Heart right ventricle (tissue), 16 donors: ENCODE results near the gene NCBP3. TPM values are rescaled to one million over a fixed set of nuclear protein-coding genes. Genes with fewer than 3 reads are reported as not detected.

Source experiments
- ATAC-seq, 8 donors: fragments of 200-7000 bp; cut with Tn5 transposase; one replicate each; pipeline ENCODE4 v1.9.1; 2020; ENCODE audit warnings: mild to moderate bottlenecking in 8 of 8, moderate library complexity in 8 of 8, moderate number of reproducible peaks in 1 of 8
- DNase-seq, 2 donors: peaks; one replicate each; pipeline ENCODE4 v3.0.0-alpha.2; 2020
- H3K27ac ChIP-seq, 10 donors: fragments of 200-600 bp; sonication (generic) in 2 of 10; one replicate each; pipeline versions ENCODE4 v1.5.0 to v1.8.0; 2020 to 2022; ENCODE audit warnings: mild to moderate bottlenecking in 3 of 10
- H3K27me3 ChIP-seq, 7 donors: fragments of 200-600 bp; one replicate each; pipeline ENCODE4 v1.8.0; 2021 to 2022; ENCODE audit warnings: mild to moderate bottlenecking in 2 of 7
- H3K36me3 ChIP-seq, 9 donors: fragments of 200-600 bp; sonication (generic) in 1 of 9; one replicate each; pipeline versions ENCODE4 v1.5.0 to v1.8.0; 2020 to 2022; ENCODE audit warnings: mild to moderate bottlenecking in 2 of 9
- H3K4me1 ChIP-seq, 9 donors: fragments of 200-600 bp; sonication (generic) in 1 of 9; one replicate each; pipeline versions ENCODE4 v1.5.0 to v1.8.0; 2020 to 2022; ENCODE audit warnings: mild to moderate bottlenecking in 4 of 9
- H3K4me3 ChIP-seq, 10 donors: fragments of 200-600 bp; sonication (generic) in 2 of 10; one replicate each; pipeline versions ENCODE4 v1.5.0 to v1.8.0; 2020 to 2022; ENCODE audit warnings: mild to moderate bottlenecking in 7 of 10, moderate library complexity in 2 of 10
- H3K9me3 ChIP-seq, 11 donors: fragments of 200-600 bp in 10 of 11; sonication (generic) in 2 of 11; one replicate each; pipeline versions ENCODE4 v1.5.0 to v1.8.0; 2013 to 2022; ENCODE audit warnings: mild to moderate bottlenecking in 2 of 11, control low read depth in 1 of 11, moderate library complexity in 1 of 11
- CTCF ChIP-seq, 9 donors: fragments of 200-600 bp; sonication (generic) in 2 of 9; IDR thresholded peaks; one replicate each; pipeline versions ENCODE4 v1.5.0 to v1.8.0; 2021 to 2022; ENCODE audit warnings: antibody characterized with exemption in 9 of 9, mild to moderate bottlenecking in 5 of 9, moderate library complexity in 1 of 9
- whole genome bisulfite sequencing, 2 donors: extraction: QIAGEN DNeasy Blood & Tissue Kit; methylation state at CpG; one replicate each; pipeline ENCODE4 v1.1.7; 2013; ENCODE audit warnings: inconsistent platforms in 1 of 2; 5-methylcytosine and 5-hydroxymethylcytosine counted together
- intact Hi-C, 10 donors: fragments of 100-400 bp; cut with DNase I; formaldehyde crosslinking; loops; one replicate each; pipeline versions ENCODE4 v1.11.1 to v1.14.2; 2022
- polyA plus RNA-seq, 2 donors: library from polyadenylated mRNA; stranded (reverse); fragments of 200-250 nt; gene quantifications; one replicate each; pipeline ENCODE4 v1.2.3, GENCODE V29; 2013
- total RNA-seq, 10 donors: library from RNA; stranded (reverse); fragmentation: NEBNext Ultra II Directional in 3 of 10; extraction: Animal tissue kit (Norgen Biotek cat#: 25700) in 3 of 10; gene quantifications; one replicate each; pipeline versions ENCODE4 v1.2.1 to v1.2.4, GENCODE V29; 2021 to 2023
- donor health status: Arrhythmogenic right ventricular cardiomyopathy.
- donor health status: ischemic (EF 13 %, LVEDD 7.1; RV severe dilation, severe dysfunction).
- donor health status: healthy with polysubstance abuse.
- donor health status: DM: no; HTN: yes; CAD: no.
- donor health status: DM: no; HTN: no; CAD: no.
- donor health status: ischemic (EF 25% LVEDD 6.9; RV normal size, moderate dysfunction).
- donor health status: ischemic (EF 25% LVEDD 5.7; RV mildly dilated, moderate dysfunction).
- donor health status: healthy.
- donor health status: DM: yes; HTN: yes; CAD: no.
- donor health status: Ischemic cardiomyopathy.
- donor health status: ischemic (EF 35%, LVEDD 5.7; RV mildly dilated, moderate dysfunction).
- donor health status: nonischemic (EF 11% LVEDD 7.7; RV severe dilation, severe dysfunction).
- donor health status: DM: yes; HTN: yes; CAD: no.
- donor health status: PGD.
- donor health status: ischemic (EF 29% LVEDD 5.4; RV normal size, mild dysfunction).
- donor health status: nonischemic (EF 23%, LVEDD 6.1; RV moderate dilation, normal function).

Gene NCBP3
- total and polyA plus RNA-seq, 12 donors: 7.3 to 30.9 (median 21.0) TPM

GRCh38 chr17:3867106-3867505 is 21.1 kb upstream of the NCBP3 start:
- WGBS, 2 donors: 80 to 82% methylated on average over 17 of the region's 17 CpGs
- no peak for TF ChIP-seq CTCF (IDR thresholded peaks at IDR 0.05)
- intact Hi-C loops: loop anchor here in 8 of 10 donors (5.0 to 10.0 kb wide), 5 partner anchors 40 to 208 kb away; no protein-coding TSS in a partner anchor
- Histone ChIP-seq H3K27ac (no peak overlapping the region), H3K36me3 (peaks cover 0 to 27% (median 0%) of the 10 kb centered on the region in 9 donors), H3K4me1 (peaks cover 0 to 14% (median 6%) of the 10 kb centered on the region in 9 donors), H3K9me3 (no peaks in the 10 kb centered on the region), H3K4me3 (no peak overlapping the region), H3K27me3 (no peaks in the 10 kb centered on the region)
- DNase-seq: no peak
- no peak for ATAC-seq

DNA sequence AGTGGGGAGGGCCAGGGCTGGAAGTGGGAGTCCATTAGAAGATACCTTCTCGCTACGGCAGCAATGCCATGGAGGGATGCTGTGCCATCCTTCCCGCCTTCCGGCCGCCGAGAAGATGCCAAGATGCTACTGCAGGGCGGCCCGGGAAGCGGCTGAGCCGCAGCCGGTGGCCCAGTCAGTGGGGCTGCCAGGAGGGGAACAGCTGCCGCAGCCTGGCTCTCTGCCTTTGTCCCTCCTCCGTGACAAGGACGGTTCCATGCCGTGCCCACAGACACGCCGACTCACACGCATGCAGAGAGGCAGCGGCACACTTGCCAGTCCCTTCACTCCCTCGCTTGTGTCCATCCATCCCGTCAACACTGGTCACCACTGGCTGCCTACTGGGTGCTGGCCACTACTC is 20.2 kb upstream of the NCBP3 start:
- TF ChIP-seq CTCF (IDR thresholded peaks at IDR 0.05): no peak
- intact Hi-C loops: loop anchor here in 8 of 10 donors (5.0 to 10.0 kb wide), 5 partner anchors 41 to 209 kb away; no protein-coding TSS in a partner anchor
- Histone ChIP-seq H3K27ac (no peak overlapping the region), H3K27me3 (no peaks in the 10 kb centered on the region), H3K9me3 (no peaks in the 10 kb centered on the region), H3K4me3 (no peak overlapping the region), H3K4me1 (peaks cover 0 to 14% (median 6%) of the 10 kb centered on the region in 9 donors), H3K36me3 (peaks cover 0 to 32% (median 0%) of the 10 kb centered on the region in 9 donors)
- 97 to 98% methylated on average over 21 of the region's 21 CpGs for WGBS, 2 donors
- ATAC-seq: peak in 1 of 8 donors; percentile 5
- DNase-seq: no peak

GRCh38 chr17:3865176-3865575 is 19.1 kb upstream of the NCBP3 start:
- no peak for TF ChIP-seq CTCF (IDR thresholded peaks at IDR 0.05)
- no peak for DNase-seq
- WGBS, 2 donors: 60 to 88% methylated on average over 8 of the region's 8 CpGs
- no peak overlapping the region for H3K4me3 ChIP-seq
- intact Hi-C loops: loop anchor here in 8 of 10 donors (5.0 to 10.0 kb wide), 5 partner anchors 42 to 210 kb away; no protein-coding TSS in a partner anchor
- no peaks in the 10 kb centered on the region for H3K27me3 ChIP-seq
- H3K36me3 ChIP-seq: peaks cover 0 to 38% (median 0%) of the 10 kb centered on the region in 9 donors
- peak in 4 of 8 donors; percentile 37 to 68 (median 62) for ATAC-seq
- no peaks in the 10 kb centered on the region for H3K9me3 ChIP-seq
- no peak overlapping the region for H3K27ac ChIP-seq
- peaks cover 0 to 8% (median 0%) of the 10 kb centered on the region in 9 donors for H3K4me1 ChIP-seq

DNA sequence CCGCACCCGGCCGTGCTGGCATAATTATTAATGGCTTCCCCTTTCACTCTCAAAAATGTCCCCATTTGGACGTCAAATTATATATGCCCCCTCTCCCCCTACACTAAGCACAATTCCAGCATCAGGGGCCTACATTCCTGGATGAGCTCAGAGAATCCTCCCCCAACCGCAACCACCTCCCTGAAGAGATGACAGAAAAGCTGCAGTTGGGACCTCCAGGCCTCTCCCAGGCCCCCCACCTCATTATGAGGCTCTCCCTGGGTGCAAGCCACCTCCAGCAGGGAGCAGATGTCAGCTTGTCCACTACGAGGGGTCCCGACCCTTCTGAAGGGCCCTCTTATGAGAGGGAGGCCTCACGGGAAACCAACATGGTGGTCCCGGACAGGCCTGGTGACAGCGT is 18.5 kb upstream of the NCBP3 start:
- ATAC-seq (no peak), DNase-seq (no peak)
- intact Hi-C loops: loop anchor here in 7 of 10 donors (5.0 to 10.0 kb wide), 7 partner anchors 43 to 210 kb away; partner anchors contain the start of gene P2RX1 (in 1 of the 7)
- Histone ChIP-seq H3K27ac (no peak overlapping the region), H3K27me3 (no peaks in the 10 kb centered on the region), H3K9me3 (no peaks in the 10 kb centered on the region), H3K36me3 (peaks cover 0 to 38% (median 0%) of the 10 kb centered on the region in 9 donors), H3K4me1 (peaks cover 0 to 8% (median 0%) of the 10 kb centered on the region in 9 donors), H3K4me3 (no peak overlapping the region)
- WGBS, 2 donors: 88 to 91% methylated on average over 10 of the region's 10 CpGs
- TF ChIP-seq CTCF (IDR thresholded peaks at IDR 0.05): no peak
